CD4-positive, alpha-beta T cell treated with Interleukin-15 for 4 hours (primary cell): ENCODE results near the gene POTEB3.
"Not testable (repeated sequence)": the region's sequence is repeated elsewhere in the genome, so short reads cannot be mapped to it uniquely, and the experiment has no call there.

Source experiments
- DNase-seq: peaks from one replicate; pipeline ENCODE4 v3.0.0-alpha.2; 2020; ENCODE audit warnings: low spot score

POTEB3 gene

DNA sequence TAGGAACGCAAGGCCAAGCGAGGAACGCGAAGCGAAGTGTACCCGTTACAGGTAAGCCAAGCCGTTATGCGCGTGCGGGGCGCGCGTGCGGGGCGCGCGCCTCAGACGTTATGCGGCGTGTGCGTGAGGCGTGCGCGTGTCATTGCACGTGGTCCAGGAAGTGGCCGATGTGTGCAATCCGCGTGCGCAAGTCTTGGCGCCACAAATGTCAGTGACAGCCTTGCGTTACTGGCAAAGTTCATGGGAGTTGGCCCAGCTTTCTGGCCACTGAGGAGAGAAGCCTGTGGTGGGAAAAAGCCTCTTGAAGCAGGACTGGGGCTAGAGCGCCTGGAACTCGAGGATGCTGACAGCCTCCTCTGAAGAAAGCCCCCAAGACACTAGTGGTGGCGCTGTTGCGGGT lies at the start of gene POTEB3:
Gene POTEB3 (minus strand): TSS at position 101 of the 400 bp plus-strand sequence. CDS start 488 bp downstream, outside the sequence.
- not testable (repeated sequence) for DNase-seq

DNA sequence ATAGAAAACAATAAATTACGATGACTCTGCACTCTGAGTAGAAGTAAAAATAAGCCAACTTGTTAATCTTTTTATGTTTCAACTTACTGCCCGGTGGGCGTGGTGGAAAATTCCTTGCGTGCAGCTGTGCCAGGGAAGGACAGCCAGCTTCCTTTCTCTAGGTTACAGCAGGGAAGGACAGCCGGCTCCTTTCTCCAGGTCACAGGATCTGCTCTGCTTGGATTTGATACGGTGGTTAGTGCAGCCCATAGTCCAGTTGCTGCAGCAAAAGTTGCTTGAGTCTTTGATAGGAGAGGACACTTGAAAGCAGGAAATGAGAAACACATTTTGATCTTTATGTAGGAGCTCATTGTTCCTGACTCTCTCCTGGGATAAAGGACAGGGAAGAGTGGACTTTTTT lies 13.4 kb upstream of the POTEB3 start:
- DNase-seq = not testable (repeated sequence)

DNA sequence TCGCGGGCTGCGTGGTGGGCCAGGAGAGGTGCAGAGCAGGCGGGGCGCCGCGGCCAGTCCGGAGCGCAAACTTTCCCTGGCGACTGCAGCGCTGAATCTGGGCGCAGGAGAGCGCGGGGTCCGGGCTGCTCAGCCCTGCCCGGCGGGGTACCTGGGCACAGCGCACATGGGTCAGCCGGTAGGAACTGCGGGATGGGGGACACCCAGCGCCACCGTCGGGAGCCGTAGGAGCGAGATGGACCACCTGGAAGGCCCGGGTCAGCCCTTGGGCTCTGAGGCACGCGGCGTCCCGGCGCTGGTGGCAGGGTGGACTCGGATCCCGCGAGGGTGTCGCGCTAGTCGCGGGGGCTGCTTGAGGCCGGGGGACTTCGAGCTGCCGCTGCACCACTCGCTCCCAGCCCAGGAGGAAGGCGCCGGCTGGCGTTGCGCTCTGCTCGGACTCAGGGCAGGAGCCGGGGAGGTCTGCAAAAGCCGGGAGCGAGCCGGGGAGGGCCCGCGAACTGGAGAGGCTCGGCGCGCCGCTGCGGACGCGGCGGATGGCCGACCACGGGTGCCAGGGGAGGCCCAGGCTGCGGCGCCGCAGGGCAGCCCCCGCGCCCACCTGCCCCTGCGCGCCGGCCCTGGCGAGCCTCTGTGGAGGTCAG lies 11.7 kb upstream of the POTEB3 start:
- not testable (repeated sequence) for DNase-seq

DNA sequence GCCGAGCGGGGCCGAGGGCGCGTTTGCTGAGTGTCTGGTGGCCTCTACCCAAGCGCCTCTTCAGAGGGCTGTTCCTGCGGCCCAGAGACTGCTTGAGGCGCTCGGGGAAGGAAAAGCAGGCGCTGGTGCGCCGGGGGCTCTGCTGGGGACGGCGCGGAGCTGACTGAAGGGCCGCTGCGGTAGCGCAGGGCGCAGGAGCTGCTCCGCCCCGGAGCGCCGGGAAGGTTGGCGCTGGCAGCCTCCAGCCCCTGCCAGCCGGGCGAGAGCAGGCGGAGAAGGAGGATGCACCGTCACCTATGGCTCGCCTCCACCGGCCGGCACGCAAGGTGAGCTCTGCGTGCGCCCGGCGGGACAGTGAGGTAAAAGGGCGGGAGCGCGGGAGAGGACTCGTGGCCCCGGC lies 11.2 kb upstream of the POTEB3 start:
- DNase-seq = not testable (repeated sequence)

DNA sequence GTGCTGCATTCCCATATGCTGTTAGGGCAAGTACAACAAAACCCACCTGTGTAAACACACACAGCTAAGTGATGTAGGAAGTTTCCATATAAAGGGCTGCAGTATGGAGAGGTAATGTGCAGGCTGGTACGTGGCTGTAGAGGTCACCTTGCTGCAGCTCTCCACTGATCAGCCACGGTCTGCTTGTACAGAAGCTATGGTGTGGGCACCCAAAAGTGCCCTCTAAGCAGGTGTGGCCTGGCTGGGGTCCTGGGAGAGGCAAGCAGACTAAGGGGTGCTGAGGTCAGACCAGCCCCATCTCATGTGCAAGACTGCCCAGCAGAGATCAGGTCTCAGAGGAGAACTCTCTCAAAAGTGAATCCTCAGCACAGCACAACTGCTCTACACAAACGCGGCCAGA lies 32.9 kb downstream of the POTEB3 start:
- DNase-seq = not testable (repeated sequence)

DNA sequence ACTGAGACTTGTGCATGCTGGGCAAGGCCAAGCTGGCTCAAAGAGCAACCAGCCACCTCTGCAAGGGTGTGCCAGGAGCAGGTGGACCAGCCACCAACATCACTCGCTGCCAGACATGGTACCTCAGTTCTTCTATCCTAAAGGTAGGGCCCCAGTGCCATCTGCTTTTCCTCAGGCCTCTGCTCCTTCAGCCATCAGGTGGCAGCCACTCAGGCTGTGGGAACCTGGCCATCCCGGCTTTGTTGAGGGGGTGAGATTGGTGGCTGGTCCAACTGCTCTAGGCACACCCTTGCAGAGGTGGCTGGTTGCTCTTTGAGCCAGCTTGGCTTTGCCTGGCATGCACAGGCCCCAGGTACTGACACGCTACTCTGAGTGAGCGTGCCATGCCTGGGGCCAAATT lies 38.8 kb downstream of the POTEB3 start:
- DNase-seq = not testable (repeated sequence)

DNA sequence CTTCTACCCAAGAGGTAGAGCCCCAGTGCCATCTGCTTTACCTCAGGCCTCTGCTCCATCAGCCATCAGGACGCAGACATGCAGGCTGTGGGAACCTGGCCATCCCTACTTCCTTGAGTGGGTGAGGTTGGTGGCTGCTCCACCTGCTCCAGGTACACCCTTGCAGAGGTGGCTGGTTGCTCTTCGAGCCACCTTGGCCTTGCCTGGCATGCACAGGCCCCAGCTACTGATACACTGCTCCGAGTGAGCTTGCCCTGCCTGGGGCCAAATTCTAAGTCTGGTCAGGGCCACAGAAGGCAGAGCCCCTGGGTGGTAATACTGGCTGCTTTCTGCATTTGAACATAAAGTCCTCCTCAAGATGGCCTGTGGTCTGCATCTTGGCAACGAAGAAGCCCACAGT lies 41.2 kb downstream of the POTEB3 start:
- DNase-seq = not testable (repeated sequence)

DNA sequence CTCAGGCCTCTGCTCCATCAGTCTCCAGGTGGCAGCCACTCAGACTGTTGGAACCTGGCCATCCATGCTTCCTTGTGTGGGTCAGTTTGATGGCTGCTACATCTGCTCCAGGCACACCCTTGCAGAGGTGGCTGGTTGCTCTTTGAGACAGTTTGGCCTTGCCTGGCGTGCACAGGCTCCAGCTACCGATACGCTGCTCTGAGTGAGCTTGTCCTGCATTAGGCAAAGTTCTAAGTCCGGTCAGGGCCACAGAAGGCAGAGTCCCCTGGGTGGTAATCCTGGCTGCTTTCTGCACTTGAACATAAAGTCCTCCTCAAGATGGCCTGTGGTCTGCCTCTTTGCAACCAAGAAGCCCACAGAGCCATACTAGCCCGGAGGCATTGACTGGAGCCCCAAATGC lies 41.8 kb downstream of the POTEB3 start:
- not testable (repeated sequence) for DNase-seq

DNA sequence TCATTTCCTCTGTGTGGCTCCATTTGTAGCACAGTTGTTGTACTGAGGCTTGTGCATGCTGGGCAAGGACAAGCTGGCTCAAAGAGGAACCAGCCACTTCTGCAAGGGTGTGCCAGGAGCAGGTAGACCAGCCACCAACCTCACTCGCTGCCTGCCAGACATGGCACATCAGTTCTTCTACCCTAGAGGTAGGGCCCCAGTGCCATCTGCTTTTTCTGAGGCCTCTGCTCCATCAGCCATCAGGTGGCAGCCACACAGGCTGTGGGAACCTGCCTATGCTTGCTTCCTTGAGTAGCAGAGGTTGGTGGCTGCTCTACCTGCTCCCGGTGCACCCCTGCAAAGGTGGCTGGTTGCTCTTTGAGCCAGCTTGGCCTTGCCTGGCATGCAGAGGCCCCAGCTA lies 42.6 kb downstream of the POTEB3 start:
- DNase-seq = not testable (repeated sequence)

DNA sequence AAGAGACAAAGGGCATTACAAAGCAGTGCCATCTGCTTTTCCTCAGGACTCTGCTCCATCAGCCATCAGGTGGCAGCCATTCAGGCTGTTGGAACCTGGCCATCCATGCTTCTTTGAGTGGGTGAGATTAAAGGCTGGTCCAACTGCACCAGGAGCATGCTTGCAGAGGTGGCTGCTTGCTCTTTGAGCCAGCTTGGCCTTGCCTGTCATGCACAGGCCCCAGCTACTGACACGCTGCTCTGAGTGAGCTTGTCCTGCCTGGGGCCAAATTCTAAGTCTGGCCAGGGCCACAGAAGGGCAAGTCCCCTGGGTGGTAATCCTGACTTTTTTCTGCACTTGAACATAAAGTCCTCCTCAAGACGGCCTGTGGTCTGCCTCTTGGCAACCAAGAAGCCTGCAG lies 43.1 kb downstream of the POTEB3 start:
- not testable (repeated sequence) for DNase-seq

DNA sequence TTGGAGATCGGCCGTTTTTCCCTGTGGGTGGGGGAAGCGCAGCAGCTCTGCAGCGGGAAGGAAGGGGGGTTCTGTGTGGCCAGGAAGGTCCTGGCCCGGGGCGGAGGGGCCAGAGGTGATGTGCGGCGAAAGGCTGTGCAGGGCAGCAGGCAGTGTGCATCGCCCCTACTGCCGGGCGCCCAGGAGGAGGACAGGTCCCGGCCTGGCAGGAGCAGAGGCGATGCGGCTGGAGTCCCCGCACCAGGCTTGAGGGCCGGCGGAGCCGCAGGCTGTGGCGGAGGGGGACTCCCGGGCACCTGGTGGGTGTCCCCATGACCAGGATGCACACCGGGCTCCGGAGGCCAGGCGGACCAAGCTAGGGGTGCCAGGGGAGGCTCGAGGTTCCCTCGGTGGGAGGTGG lies 54.3 kb downstream of the POTEB3 start:
- not testable (repeated sequence) for DNase-seq

DNA sequence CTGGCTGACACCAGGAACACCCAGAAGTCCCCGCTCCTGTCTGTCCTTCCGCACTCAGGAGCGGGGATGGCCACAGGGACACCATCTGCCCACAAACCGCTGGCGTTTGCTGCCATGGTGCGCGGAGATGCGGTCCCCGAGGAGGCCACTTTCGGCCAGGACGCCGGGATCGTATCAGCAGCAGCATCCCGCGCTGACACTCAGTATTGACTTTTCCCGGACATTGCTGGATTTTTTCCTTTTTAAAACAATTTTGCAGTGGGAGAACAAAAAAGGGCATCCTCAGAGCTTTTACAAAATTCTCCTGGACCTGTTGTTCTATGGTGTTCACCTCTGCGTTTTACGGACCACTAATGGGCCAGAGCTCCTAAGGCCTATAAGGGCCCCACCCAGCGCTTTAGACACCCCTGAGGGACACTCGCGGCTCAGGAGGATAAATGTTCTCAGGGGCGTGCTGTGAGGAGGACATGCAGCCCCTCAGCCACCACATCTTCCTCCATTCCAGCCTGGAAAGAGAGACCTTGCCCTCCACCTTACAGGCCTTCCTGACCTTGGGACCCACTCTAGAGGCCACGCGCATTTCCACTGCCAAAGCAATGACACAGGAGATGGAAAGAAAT lies 56.3 kb downstream of the POTEB3 start:
- not testable (repeated sequence) for DNase-seq

DNA sequence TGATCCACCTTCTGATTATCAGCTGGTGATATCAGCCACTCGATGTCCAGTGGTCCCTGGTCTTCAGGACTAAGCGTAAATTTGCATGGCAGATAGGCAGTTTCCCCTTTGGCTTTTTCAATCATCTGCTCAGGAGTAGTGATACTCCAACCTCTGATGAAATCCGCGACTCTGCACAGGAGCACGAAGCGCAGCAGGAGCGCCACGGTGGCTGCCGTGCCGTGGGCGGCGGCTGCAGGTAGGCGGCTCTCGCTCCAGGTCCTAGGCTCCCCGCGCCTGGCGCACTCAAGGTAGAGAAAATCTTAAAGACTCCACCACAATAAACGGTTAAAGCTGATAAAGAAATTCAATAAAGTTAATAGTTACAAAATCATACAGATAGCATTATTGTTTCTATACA lies 66.6 kb downstream of the POTEB3 start:
- not testable (repeated sequence) for DNase-seq

DNA sequence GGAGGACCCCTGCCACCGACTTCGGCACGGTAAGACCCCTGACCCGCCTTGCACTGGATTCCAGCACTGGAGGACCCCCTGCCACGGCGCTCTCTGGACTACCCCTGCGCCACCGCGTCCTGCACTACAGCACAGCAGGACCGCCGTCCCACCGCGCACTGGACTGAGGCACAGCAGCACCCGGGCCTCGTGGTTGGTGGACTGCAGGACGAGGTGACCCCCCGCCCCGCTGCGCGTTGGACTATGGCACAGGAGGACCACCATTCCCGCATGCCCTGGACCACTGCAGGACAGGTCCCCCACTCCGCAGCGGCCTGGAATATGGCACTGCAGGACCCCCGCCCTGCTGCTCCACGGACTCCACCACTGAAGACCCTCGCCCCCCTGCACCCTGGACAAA lies 71.1 kb downstream of the POTEB3 start:
- DNase-seq = not testable (repeated sequence)

DNA sequence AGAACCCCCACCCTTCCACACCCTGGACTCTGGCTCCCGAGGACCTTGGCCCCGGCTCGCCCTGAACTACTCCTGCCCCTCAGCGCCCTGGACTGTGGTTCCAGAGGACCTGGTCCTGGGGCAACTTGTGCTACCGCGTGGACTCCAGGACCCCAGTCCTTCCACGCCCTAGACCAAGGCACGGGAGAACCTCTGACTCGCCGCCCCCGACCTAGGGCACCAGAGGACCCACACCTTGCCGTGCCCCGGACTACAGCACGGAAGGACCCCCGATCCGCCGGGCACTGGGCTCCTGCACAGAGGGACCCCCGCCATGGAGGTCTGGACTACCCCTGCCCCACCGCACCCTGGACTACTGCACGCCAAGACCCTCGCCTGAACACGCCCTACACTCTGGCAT lies 71.7 kb downstream of the POTEB3 start:
- not testable (repeated sequence) for DNase-seq
